ENCODE data around the gene HTR2A.

DNA sequence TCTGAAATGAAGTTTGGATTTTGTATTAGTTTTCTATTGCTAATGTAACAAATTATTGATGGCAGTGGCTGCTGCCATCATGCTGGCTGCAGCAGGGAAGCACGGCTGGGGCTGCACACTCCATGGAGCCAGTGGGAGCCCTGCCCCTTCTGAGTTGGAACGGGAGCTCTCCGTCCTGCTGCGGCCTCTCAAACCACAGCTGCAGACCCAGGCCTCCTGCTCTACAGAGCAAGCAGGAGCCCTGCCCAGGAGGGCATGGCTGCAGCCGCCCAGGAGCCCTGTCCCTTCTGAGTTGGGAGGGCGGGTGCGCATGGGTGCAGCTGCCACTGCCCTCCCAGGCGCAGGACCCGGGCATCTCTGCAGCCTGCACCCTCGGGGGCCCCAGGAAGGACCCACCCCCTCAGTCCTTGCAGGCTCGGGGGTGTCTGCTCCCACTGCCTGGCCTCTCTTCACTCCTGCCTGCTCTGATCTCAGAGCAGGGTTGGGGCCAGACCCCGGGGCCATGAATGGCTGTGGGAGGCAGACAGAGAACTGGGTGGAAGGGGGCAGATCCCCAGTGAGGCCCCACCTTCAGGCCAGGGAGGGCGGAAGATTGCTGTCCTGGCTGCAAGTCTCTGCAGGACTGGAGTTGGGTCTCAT lies 78.9 kb downstream of the HTR2A start:
- TF ChIP-seq, protein P1, sequence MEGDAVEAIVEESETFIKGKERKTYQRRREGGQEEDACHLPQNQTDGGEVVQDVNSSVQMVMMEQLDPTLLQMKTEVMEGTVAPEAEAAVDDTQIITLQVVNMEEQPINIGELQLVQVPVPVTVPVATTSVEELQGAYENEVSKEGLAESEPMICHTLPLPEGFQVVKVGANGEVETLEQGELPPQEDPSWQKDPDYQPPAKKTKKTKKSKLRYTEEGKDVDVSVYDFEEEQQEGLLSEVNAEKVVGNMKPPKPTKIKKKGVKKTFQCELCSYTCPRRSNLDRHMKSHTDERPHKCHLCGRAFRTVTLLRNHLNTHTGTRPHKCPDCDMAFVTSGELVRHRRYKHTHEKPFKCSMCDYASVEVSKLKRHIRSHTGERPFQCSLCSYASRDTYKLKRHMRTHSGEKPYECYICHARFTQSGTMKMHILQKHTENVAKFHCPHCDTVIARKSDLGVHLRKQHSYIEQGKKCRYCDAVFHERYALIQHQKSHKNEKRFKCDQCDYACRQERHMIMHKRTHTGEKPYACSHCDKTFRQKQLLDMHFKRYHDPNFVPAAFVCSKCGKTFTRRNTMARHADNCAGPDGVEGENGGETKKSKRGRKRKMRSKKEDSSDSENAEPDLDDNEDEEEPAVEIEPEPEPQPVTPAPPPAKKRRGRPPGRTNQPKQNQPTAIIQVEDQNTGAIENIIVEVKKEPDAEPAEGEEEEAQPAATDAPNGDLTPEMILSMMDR (IDR thresholded peaks at IDR 0.05), result no peak
- TF ChIP-seq POLR2A (IDR thresholded peaks at IDR 0.05), result no peak

Data from lower leg skin (tissue), 3 donors.